GM19324 (cell line): ENCODE measurements around the gene TRAF2.

Experiments
- ATAC-seq: cut with Tn5 transposase; IDR thresholded peaks from one replicate; pipeline ENCODE4 v1.9.1; 2021; ENCODE audit warnings: mild to moderate bottlenecking, moderate library complexity; ENCODE audit not compliant: unreplicated experiment, low FRiP score

TRAF2 gene

DNA sequence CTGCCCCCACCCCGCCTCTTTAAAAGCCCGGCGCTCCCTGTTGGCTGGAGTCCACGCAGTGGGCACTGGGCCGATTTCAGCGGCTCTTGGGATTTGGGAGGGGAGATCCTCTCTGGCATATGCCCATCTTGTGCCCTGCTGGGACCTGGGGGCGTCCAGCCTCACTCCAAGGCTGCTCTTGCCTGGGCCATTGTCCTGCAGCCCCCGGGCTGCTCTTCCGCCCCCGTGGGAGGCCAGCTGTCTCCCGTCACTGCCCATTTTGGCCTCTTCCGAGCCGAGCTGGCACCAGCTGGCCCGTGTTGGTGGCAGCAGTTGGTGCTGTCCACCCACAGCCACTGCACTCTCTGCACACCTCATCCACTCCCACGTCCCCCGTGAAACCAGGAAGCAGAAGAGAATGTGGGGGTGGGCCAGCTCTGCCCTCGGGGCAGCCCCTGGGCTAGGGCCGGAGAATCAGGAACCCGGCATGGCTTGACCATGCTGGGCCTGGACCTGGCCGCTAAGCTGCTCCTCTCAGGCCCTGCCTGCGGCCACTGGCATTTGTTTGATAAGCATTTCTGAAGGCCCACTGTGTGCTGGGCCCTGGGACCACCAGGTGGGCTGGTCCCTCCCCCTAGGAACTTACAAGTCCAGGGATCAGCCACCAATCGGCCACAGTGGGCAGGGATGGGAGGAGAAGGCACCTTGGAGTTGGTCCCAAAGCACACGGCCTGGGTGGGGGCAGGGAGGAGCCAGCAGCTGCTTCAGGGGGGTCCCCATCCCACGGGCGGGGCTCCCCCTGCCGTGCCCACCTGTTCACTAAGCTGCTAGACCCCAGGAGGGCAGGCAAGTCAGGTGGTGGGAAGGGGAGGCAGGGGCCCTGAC, 60.9 kb downstream of the TRAF2 start:
- ATAC-seq: no peak

DNA sequence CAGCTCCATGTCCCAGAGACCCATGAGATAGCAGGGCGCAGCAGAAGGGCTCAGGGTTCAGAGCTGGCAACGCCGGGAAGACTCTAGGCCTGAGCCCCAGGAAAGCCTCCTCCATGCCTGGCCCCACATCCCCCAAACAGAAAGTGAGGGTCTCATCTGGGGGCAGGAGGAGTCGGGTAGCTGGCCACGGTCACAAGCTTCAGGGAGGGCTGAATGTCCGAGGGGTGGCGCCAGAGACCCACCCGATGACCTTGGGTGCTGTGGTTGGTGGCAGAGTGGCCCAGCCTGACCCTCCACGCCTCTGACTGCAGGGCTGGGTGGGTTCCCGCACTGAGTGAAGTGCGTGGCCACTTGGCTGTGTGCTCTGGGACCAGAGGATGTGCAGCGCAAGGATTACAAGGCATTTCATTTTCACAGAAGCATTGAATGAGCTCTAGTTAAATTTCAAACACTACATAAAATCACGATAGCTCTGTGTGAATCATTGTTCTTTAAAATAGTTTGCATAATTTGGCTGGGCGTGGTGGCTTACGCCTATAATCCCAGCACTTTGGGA, 61.7 kb downstream of the TRAF2 start:
- ATAC-seq: no peak

DNA sequence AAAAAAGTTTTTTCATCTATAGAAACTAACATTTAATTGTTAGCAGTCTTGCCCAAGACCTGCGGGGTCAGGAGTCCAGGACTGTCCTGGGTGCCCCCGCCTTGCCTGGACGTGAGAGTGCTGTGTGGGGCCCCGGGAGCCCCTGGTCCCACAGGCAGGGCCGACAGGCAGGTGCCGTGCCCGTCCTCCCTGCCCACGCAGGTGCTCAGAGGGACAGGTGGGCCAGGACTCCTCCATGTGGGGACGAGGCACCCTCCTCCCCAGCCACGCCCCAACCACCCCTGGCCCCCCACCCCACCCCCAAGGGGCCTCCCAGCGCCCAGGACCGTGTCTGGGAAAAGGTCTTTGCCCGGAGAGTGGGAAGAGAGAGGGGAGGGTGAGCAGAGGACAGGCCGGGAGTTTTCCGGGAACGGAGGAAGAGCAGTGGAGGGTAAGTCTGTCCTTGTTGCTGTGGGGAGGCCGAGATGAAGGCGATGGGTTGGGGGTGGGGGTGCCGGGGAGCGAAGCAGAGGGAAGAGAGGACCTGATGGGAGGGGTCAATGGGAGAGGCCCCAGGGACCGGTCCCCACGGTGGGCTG, 63.0 kb downstream of the TRAF2 start:
- no peak for ATAC-seq

DNA sequence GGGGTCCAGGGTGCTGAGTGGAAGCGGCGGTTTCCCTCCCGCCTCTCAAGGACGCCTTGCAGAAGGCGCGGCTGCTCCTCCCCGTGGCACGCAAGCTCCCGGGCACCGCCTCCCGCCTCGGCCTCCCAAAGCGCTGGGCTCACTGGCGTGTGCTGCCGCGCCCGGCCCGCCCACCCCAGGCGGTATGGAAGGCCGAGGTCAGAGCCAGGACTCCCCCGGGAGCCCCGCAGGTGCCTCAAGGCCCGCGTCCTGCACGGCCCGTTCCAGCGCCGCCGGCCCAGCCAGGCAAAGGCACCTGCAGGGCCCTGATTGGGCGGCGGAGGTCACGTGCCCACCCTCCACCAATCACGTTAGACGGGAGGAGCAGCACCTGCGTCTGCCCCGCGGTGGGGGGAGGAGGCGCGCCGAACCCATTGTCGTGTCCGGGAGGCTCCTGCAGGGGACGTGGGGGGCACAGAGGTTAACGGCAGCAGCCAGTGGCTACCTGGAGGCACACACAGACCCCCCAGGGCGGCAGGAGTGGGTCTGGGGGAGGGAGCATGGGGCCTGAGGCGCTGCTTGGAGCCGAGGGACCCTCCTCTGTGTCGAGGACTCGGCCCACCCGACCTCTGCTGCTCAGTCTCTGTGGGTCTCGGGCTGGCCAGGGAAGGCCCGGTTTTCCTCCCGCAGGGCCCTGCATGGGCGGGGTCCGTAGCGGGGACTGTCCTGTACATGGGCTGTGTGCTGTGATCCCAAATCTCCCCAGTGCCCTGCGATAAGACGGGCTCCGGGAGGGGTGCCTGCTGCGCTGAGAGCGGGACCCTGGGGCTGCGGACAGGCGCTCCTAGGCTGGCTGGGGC, 63.7 kb downstream of the TRAF2 start:
- peak; percentile 79 for ATAC-seq

DNA sequence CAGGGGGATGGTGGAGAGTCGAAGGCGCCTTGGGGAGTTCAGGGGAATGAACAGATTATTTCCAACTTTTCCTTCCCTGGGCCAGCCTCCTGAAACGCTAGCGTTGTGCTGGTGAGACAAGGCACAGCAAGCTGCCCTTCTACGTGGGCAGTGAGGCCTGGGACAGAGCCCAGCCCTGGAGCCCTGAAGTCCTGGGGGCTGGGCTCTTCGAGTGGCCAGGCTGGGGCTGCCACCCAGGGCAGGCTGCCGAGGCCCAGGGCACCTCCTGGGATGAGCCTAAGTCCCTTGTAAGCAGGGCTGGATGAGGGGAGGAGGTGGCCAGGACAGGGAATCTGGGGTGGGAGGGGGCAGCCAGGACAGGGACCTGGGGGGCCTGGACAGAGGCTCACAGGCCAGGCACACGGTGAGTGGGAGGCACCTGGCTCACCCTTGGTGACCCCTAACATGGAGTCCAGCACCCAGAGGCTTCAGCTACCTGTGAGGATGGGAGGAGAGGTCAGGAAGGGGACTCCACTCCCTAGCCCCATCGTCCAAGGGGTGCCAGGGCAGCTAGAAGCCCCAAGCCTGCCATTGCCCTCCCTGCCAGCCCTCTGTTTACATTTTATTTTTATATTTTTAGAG, 64.5 kb downstream of the TRAF2 start:
- no peak for ATAC-seq

DNA sequence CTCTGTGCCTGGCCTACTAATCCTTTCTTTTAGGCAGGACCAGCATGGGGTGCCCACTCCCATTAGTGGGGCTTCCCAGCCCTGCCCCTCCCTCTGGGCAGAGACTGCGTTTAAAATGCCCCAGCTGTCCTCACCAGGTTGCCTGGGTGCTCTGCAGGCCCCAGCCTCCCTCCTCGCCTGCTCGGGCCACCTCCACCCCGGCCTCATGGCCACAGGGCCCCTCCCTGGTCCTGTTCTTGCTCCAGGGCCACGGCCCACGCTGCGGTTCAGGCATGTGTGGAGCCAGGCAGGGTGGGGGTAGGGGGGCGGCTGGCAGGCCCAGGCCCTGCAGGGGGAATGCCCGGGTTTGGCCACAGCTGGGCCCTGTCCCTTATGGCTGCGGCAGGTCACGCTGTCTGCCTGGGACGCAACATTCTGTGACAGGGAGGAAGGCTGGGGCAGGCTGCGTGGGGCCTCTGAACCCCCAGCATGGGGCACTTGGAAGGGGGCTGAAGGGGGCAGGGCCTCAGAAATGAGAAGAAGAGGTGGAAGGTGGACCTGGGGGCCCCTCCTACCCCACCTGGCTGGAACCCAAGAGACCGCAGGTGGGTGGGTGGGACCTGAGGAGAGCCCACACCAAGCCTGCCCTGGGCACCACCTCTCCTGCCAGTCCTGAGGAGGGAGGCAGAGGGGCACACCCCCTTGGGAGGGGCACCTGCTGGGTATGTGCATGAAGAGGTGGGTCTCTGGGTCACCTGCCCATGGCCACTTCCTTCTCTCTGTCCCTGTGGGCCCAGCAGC, 65.4 kb downstream of the TRAF2 start, which contains the start of gene LCN12:
Gene LCN12 (plus strand): TSS at position 733 of the 780 bp plus-strand sequence. CDS start 55 bp downstream, outside the sequence.
- ATAC-seq: no peak

DNA sequence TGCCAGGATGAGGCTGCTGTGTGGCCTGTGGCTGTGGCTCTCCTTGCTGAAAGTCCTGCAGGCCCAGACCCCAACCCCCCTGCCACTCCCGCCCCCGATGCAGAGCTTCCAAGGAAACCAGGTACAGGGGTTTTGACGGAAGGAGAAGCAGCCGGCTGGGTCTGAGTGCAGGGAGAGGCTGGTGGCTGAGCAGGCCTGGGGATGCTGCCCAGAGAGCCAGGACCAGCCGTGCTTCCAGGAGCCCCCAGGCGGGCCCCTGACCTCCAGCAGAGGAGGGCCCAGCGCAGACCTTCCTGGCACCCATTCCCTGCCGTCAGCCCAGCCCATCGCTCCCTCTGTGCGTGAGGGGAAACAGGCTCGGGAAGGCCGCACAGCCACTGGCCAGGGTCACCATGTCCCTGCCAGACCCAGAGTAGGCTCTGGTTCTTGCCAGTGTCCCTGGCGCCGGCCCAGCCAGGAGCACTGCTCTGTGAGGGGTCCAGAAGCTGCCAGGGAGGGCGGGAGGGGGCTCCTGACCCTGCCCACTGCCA, 66.1 kb downstream of the TRAF2 start:
- ATAC-seq: no peak

DNA sequence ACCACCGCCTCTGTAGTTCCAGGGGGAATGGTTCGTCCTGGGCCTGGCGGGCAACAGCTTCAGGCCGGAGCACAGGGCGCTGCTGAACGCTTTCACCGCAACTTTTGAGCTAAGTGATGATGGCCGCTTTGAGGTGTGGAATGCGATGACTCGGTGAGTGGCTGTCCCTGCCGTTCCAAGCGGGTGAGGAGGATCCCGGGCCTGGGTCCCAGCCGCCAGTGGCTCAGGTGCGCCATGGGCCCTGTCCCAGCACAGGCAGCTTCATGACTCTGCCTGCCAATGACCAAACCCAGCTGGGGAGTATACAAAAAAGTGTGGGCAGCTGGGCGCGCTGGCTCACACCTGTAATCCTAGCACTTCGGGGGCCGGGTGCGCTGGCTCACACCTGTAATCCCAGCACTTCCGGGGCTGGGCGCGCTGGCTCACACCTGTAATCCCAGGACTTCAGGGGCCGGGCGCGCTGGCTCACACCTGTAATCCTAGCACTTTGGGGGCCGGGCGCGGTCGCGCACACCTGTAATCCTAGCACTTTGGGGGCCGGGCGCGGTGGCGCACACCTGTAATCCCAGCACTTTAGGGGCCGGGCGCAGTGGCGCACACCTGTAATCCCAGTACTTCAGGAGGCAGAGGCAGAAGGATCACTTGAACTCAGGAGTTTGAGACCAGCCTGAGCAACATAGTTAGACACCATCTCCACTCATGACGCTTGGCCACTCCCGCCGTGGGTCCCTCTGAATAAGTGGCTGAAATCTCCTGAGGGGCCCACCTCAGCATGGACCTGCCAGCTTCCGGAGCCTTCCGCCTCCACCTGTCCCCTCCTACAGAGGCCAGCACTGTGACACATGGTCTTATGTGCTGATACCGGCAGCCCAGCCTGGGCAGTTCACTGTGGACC, 66.8 kb downstream of the TRAF2 start:
- no peak for ATAC-seq

DNA sequence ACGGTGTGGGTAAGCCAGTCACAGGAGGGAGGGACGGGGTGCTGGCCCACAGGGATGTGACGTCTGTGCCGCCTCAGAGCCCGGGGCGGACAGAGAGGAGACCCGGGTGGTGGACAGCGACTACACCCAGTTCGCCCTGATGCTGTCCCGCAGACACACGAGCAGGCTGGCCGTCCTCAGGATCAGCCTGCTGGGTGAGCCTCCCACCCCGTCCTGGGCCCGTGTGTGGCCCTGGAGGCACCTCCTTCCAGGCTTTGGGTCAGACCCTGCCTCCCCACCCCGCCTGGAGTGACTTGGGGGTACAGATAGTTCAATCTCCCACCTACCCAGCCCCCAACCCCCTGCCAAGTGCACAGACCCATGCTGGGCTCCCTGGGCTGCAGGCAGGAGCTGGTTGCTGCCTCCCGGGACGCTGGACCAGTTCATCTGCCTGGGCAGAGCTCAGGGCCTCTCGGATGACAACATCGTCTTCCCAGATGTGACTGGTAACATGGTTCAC, 67.5 kb downstream of the TRAF2 start:
- no peak for ATAC-seq

DNA sequence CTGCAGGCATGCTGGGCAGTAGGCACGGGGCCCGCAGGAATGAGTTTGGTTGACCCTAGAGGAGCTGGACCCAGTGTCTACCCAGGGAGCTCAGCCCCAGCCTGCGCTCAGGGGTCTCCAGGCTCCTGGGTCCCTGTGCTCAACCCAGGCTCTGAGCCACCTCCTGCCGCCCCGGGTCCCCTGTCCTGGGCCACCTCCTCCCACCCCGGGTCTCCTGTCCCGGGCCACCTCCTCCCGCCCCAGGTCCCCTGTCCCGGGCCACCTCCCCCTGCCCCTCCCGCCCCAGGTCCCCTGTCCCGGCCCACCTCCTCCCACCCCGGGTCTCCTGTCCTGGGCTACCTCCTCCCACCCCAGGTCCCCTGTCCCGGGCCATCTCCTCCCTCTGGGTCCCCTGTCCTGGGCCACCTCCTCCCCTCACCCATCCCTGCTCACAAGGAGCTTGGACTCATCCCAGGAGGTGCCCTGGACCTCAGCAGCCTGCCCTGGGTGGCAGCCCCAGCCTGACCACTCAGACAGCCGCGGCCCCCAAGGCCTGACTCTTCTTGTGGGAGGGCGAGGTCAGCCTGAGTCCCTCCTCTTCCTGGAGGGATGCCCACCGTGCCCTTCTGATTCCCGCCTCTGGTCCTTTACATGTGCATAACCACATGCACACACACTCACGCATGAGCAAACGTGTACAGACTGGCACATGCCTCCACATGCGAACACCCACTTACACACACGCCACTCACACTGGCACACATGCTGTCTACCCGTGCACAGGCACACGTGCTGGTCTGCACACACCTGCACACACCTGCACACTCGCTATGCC, 68.2 kb downstream of the TRAF2 start:
- no peak for ATAC-seq

DNA sequence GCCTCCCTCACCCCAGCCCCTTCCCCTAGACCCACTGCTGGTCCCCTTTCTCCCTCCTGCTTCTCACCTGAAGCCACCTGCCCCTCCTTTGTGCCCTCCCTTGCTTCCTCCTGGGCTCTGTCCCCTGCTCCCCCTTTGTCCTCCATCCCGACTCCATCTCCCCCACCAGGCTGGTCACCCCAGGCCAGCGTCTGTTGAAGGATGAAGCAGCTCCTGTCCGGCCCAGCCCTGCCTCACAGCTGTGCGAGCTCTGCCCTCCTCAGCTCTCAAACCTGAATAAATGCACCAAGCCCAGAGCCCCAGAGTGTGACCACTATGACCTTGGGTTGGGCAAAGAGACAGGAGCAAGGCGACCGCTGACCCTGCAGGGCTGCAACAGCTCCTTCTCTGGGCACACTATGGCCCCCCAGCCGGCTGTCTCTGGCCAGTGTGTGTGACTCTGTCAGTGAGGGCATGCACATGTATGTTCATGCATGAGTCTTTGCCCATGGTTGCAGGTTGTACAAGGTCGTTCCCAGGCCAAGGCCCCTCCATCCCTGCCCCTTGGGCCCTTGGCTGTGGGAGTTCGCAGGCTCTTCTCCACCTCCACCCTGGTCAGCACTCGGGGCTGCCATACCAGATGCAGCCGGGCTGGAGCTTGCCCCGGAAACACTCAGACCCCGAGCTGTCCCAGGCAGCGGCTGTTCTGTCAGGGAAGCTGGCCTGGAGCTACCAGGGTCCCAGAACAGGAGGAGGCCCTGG, 69.1 kb downstream of the TRAF2 start:
- no peak for ATAC-seq

DNA sequence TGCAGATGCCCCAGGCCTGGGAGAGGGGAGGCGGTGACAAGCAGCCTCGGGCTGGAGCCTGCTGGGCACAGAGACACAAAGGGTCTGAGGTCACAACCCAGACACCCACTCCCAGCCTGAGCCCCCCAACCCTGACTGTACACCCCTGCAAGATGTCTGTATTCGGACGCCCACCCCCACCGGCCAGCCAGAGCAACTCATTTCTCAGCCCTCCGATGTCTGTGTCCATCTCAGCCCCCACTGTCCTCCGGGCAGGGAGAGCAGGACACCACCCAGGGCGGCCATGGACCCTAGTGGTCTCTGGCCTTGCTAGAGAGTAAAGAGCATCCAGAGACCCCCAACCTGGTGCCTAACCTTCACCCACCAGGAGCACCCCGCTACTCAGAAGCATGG, 69.6 kb downstream of the TRAF2 start:
- ATAC-seq: no peak

DNA sequence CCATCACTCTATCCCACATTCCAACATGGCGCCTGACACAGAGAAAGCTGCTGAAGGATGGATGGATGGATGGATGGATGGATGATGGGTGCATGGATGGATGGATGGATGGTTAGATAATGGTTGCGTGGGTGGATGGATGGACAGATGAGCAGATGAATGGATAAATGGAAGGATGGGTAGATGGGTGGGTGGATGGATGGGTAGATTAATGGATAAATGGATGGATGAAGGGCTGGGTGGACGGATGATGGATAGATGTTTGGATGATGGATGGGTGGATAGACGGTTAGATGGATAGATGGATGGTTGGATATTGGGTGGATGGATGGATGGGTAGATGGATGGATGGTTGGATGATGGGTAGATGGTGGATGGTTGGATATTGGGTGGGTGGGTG, 70.3 kb downstream of the TRAF2 start:
- ATAC-seq: no peak

DNA sequence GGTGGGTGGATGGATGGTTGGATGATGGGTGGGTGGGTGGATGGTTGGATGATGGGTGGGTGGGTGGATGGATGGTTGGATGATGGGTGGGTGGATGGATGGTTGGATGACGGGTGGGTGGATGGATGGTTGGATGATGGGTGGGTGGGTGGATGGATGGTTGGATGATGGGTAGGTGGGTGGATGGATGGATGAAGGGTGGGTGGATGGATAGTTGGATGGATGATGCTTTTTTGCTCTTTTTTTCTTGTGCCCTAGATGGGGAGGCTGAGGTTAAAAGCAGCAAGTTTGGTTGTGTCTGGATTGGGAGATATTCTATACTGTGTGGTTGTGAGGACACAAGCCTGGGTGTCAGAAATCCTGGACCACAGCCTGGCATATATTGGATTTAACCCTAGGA, 71.1 kb downstream of the TRAF2 start:
- ATAC-seq: no peak

DNA sequence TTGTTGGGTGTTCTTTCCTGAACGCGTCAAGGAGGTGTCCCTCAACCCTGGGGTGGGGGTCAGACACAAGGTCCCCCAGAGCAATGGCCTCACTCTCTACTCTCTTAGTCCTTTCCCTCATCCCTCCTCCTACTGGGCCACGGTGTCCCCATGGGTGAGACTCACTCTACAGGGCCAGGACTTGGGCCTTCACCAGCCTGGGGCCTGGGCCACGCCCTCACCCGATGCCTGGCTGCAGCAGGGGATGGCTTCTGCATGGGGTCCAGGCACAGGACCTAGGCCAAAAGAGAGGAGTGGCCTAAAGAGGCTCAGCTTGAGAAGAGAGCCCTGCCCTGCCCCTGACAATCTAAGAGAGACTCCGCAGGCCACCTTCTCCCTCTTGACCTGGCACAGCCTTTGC, 71.6 kb downstream of the TRAF2 start:
- no peak for ATAC-seq

DNA sequence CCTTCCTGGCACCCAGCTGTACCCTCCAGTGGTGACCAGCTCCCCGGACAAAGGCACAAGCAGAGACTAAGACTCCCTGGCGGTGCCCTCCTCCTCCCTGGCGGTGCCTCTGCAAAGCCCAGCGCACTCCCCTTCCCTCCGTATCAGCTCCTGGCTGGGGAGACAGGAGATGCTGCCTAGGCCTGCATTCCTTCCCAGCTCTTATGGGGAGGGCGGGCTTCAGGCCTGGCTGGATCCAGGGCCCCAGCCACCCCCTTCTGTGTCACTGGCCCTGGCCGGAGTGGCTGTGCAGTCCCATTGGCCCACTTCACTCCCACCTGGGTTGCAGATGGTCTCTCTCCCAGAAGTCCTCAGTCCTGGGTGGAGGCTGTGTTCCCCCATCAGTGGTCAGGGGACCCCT, 72.2 kb downstream of the TRAF2 start:
- ATAC-seq: no peak
